HCT116 (cell line): ENCODE results near the gene PRKG1. TPM values are rescaled to one million over a fixed set of nuclear protein-coding genes. Genes with fewer than 3 reads are reported as not detected.

Source experiments
- ATAC-seq: fragments of 200-7000 bp; cut with Tn5 transposase; 2 replicates; pipeline ENCODE4 v1.9.1; 2020; ENCODE audit warnings: mild to moderate bottlenecking, moderate library complexity
- BruUV-seq: library from RNA; stranded (reverse); fragments of 400-500 nt; replicated peaks from 2 replicates; lab custom pipeline; 2021; lab: Mats Ljungman, UMichigan
- CTCF ChIA-PET: fragments of 300-600 bp; sonication (Branson Sonifier 250); formaldehyde crosslinking; loops from one replicate; lab custom pipeline; 2021; ENCODE audit warnings: antibody characterized with exemption; lab: Charles Lee
- POLR2A ChIA-PET: fragments of 300-600, 350-600 bp; sonication (Branson Sonifier 250); formaldehyde crosslinking; loops from one replicate; lab custom pipeline; 2021; ENCODE audit warnings: antibody characterized with exemption; lab: Charles Lee
- RAD21 ChIA-PET, 2 experiments: fragments of 300-600 bp; sonication (Branson Sonifier 250); formaldehyde crosslinking; loops; one replicate each; lab custom pipeline; 2023; ENCODE audit warnings: low total read pairs in 2 of 2; ENCODE audit not compliant: uncharacterized antibody in 2 of 2, unreplicated experiment in 2 of 2, low non-redundant PET in 1 of 2; lab: Charles Lee
- DNase-seq: peaks from one replicate; pipeline ENCODE4 v3.0.0-alpha.2; 2010; ENCODE audit warnings: low read depth, low spot score
- H2AFZ ChIP-seq: fragments of 200-600 bp; shearing (Covaris generic), sonication (generic); 2 replicates; pipeline ENCODE4 v1.6.1; 2017; ENCODE audit warnings: low read depth, mixed run types, mixed read lengths, antibody characterized with exemption, low read length; ENCODE audit not compliant: poor library complexity, severe bottlenecking
- H3K27ac ChIP-seq: 2 replicates; pipeline ENCODE4 v1.5.1; 2012; ENCODE audit warnings: low read depth, low read length
- H3K27me3 ChIP-seq: fragments of 200-600 bp; sonication (generic); 2 replicates; pipeline ENCODE4 v1.6.1; 2016; ENCODE audit warnings: mixed run types, low read length, mixed read lengths; ENCODE audit not compliant: insufficient read depth
- H3K36me3 ChIP-seq, 2 experiments: fragments of 200-500 bp in 1 of 2; fragments of 200-600 bp in 1 of 2; sonication (Bioruptor generic) in 1 of 2; sonication (generic) in 1 of 2; 2 replicates each; pipeline versions ENCODE4 v1.5.1 to v1.6.1; 2014 to 2016; ENCODE audit warnings: low read length in 2 of 2, inconsistent platforms in 1 of 2, mixed read lengths in 1 of 2, mixed run types in 1 of 2; ENCODE audit not compliant: insufficient read depth in 2 of 2, control insufficient read depth in 1 of 2
- H3K4me1 ChIP-seq, 2 experiments: fragments of 200-600 bp in 1 of 2; sonication (generic) in 1 of 2; 2 replicates each; pipeline versions ENCODE4 v1.5.1 to v1.6.1; 2012 to 2017; ENCODE audit warnings: low read length in 2 of 2, inconsistent platforms in 1 of 2, mild to moderate bottlenecking in 1 of 2, mixed read lengths in 1 of 2, mixed run types in 1 of 2, moderate library complexity in 1 of 2; ENCODE audit not compliant: insufficient read depth in 2 of 2, control insufficient read depth in 1 of 2
- H3K4me2 ChIP-seq: fragments of 200-600 bp; sonication (generic); 2 replicates; pipeline ENCODE4 v1.6.1; 2017; ENCODE audit warnings: mixed run types, low read length, mixed read lengths
- H3K4me3 ChIP-seq, 2 experiments: fragments of 200-600 bp in 1 of 2; sonication (generic) in 1 of 2; replicated peaks in 1 of 2; 2 replicates each; pipeline ENCODE4 v1.5.1; 2011 to 2016; ENCODE audit warnings: low read length in 2 of 2, control low read depth in 1 of 2, low read depth in 1 of 2, mild to moderate bottlenecking in 1 of 2, mixed read lengths in 1 of 2, mixed run types in 1 of 2
- H3K79me2 ChIP-seq: fragments of 200-600 bp; sonication (generic); 2 replicates; pipeline ENCODE4 v1.6.1; 2017; ENCODE audit warnings: mild to moderate bottlenecking, mixed run types, low read length, moderate library complexity, mixed read lengths; ENCODE audit not compliant: insufficient read depth
- H3K9ac ChIP-seq: fragments of 200-600 bp; sonication (generic); 2 replicates; pipeline ENCODE4 v1.6.1; 2016; ENCODE audit warnings: low read length, mixed read lengths
- H3K9me2 ChIP-seq: fragments of 200-600 bp; sonication (generic), shearing (Covaris generic); 2 replicates; pipeline ENCODE4 v1.6.1; 2017; ENCODE audit warnings: mixed run types, mild to moderate bottlenecking, moderate library complexity; ENCODE audit not compliant: insufficient read depth
- H3K9me3 ChIP-seq, 2 experiments: fragments of 200-500 bp in 1 of 2; fragments of 200-600 bp in 1 of 2; sonication (Bioruptor generic) in 1 of 2; sonication (generic) in 1 of 2; 2 replicates each; pipeline ENCODE4 v1.6.1; 2014 to 2017; ENCODE audit warnings: low read length in 2 of 2, mixed read lengths in 2 of 2, inconsistent platforms in 1 of 2, low read depth in 1 of 2, mild to moderate bottlenecking in 1 of 2, mixed run types in 1 of 2, moderate library complexity in 1 of 2; ENCODE audit not compliant: control insufficient read depth in 1 of 2, insufficient read depth in 1 of 2
- H4K20me1 ChIP-seq: fragments of 200-600 bp; sonication (generic), shearing (Covaris generic); 2 replicates; pipeline ENCODE4 v1.6.1; 2017; ENCODE audit warnings: mixed run types, mild to moderate bottlenecking, moderate library complexity; ENCODE audit not compliant: insufficient read depth
- EGR1 ChIP-seq: IDR thresholded peaks from 2 replicates; pipeline ENCODE4 v1.6.1; 2012; ENCODE audit warnings: low read depth
- ELF1 ChIP-seq: IDR thresholded peaks from 2 replicates; pipeline ENCODE4 v1.6.1; 2012; ENCODE audit warnings: low read depth, borderline replicate concordance
- EZH2 ChIP-seq: fragments of 200-600 bp; sonication (generic); IDR thresholded peaks from 2 replicates; pipeline ENCODE4 v1.6.1; 2017; ENCODE audit warnings: antibody characterized with exemption, mixed run types
- JUND ChIP-seq: IDR thresholded peaks from 2 replicates; pipeline ENCODE4 v1.6.1; 2012
- RAD21 ChIP-seq: IDR thresholded peaks from 2 replicates; pipeline ENCODE4 v1.6.1; 2012; ENCODE audit warnings: low read depth, mild to moderate bottlenecking
- TCF7L2 ChIP-seq: IDR thresholded peaks from 2 replicates; pipeline ENCODE4 v1.7.0; 2011; ENCODE audit warnings: borderline replicate concordance, inconsistent platforms; ENCODE audit not compliant: insufficient read depth, insufficient read length; ENCODE audit errors: extremely low read depth
- YY1 ChIP-seq: IDR thresholded peaks from 2 replicates; pipeline ENCODE4 v1.6.1; 2011; ENCODE audit warnings: low read length, low read depth, moderate library complexity, mild to moderate bottlenecking; ENCODE audit not compliant: insufficient replicate concordance; ENCODE audit errors: extremely low read depth
- ZFX ChIP-seq: fragments of 450-650 bp; IDR thresholded peaks from 2 replicates; pipeline ENCODE4 v1.6.1; 2017
- intact Hi-C: fragments of 100-400 bp; cut with micrococcal nuclease; formaldehyde crosslinking; loops from 2 replicates; pipeline ENCODE4 v1.10.0; 2022
- total RNA-seq: library from RNA; stranded (reverse); gene quantifications from one replicate; pipeline ENCODE4 v1.2.1, GENCODE V29; 2021; ENCODE audit not compliant: unreplicated experiment
- TF ChIP-seq, protein P1 (sequence below): IDR thresholded peaks from 2 replicates; pipeline ENCODE4 v1.6.1; 2012
- TF ChIP-seq, protein P2 (sequence below): IDR thresholded peaks from 2 replicates; pipeline ENCODE4 v1.6.1; 2011; ENCODE audit warnings: mild to moderate bottlenecking, low read length, moderate library complexity; ENCODE audit not compliant: insufficient replicate concordance; ENCODE audit errors: extremely low read depth
- TF ChIP-seq, protein P3 (sequence below), 3 experiments: fragments of 200-600 bp in 1 of 3; sonication (generic) in 1 of 3; IDR thresholded peaks in 2 of 3; conservative IDR thresholded peaks in 1 of 3; 2 replicates each; pipeline ENCODE4 v1.5.1; 2012 to 2017; ENCODE audit warnings: low read depth in 2 of 3, low read length in 2 of 3, antibody characterized with exemption in 1 of 3, borderline replicate concordance in 1 of 3, control low read depth in 1 of 3, mild to moderate bottlenecking in 1 of 3, mixed read lengths in 1 of 3, mixed run types in 1 of 3, moderate library complexity in 1 of 3; ENCODE audit not compliant: insufficient read depth in 1 of 3

Gene PRKG1
- total RNA-seq, 1 experiment from 2014 or later = 1.4 TPM

DNA sequence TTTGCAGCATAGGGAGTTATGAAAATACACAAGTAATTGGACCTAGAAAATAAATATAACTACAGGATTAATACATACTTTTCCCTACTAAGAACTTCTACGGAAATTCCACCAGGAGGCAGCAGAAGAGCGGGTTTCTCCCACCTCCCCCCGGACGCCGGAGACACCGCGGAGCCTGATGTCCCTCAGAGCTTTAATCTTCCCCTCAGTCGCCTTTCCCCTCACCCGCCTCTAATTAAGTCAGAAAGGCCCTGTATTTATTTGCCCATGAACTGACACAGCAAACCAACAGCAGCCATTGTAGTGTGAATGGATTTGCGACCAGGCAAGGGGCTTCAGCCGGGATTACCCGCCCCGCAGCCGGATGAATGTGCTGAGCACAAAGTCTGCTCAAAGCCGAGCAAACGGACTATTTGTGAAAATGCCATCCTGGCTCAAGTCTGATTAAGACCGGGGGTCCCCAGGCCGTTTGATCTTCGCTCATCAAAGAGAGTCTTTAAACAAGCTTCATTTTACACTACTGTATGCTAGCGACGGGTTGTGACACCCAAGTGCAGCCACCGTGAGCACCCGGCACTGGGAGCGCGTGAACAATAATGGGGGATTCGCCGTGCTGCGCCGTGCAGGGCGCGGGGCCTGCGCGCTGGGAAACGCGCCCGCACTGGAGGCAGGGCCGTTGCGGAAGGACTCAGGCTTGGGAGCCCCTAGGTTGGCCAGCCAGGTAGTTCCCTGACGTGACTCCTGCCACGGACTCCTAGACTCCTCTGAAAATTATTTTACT is 1234.2 kb downstream of the PRKG1 start:
- Histone ChIP-seq H3K4me1 (peaks cover 21 to 41% of the 10 kb centered on the region in 2 experiments; a peak in 3 of 4 replicates), H3K9me2 (no peaks in the 10 kb centered on the region)
- POLR2A ChIA-PET = no interaction called here

More for the DNA sequence above, 1234.2 kb downstream of the PRKG1 start:
- peak overlapping the region; percentile 55 for H3K4me2 ChIP-seq
- H3K9me3 ChIP-seq = no peaks in the 10 kb centered on the region
- H4K20me1 ChIP-seq = no peaks in the 10 kb centered on the region
- H3K4me3 ChIP-seq = no peak overlapping the region
- H3K36me3 ChIP-seq = no peaks in the 10 kb centered on the region
- ATAC-seq = peak; percentile 83
- H3K27ac ChIP-seq = no peak overlapping the region
- no TSS peak for BruUV-seq
- no peaks in the 10 kb centered on the region for H3K27me3 ChIP-seq
- ChIA-PET RAD21 (interaction anchor here (0.6 to 2.0 kb wide), 10 partner anchors 78 to 259 kb away, joined by 3 to 10 read pairs (median 4); no protein-coding TSS in a partner anchor), CTCF (interaction anchor here (0.6 to 4.2 kb wide), 18 partner anchors 9 to 471 kb away, joined by 3 to 60 read pairs (median 3); no protein-coding TSS in a partner anchor)
- no peak for TF ChIP-seq ELF1
- TF ChIP-seq RAD21 = peak; percentile 89
- TF ChIP-seq, protein P1, sequence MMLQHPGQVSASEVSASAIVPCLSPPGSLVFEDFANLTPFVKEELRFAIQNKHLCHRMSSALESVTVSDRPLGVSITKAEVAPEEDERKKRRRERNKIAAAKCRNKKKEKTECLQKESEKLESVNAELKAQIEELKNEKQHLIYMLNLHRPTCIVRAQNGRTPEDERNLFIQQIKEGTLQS = no peak
- no peak for TF ChIP-seq YY1
- peak; percentile 93 for TF ChIP-seq TCF7L2
- TF ChIP-seq, protein P2, sequence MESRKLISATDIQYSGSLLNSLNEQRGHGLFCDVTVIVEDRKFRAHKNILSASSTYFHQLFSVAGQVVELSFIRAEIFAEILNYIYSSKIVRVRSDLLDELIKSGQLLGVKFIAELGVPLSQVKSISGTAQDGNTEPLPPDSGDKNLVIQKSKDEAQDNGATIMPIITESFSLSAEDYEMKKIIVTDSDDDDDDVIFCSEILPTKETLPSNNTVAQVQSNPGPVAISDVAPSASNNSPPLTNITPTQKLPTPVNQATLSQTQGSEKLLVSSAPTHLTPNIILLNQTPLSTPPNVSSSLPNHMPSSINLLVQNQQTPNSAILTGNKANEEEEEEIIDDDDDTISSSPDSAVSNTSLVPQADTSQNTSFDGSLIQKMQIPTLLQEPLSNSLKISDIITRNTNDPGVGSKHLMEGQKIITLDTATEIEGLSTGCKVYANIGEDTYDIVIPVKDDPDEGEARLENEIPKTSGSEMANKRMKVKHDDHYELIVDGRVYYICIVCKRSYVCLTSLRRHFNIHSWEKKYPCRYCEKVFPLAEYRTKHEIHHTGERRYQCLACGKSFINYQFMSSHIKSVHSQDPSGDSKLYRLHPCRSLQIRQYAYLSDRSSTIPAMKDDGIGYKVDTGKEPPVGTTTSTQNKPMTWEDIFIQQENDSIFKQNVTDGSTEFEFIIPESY = no peak
- no peak for TF ChIP-seq EGR1
- TF ChIP-seq, protein P3, sequence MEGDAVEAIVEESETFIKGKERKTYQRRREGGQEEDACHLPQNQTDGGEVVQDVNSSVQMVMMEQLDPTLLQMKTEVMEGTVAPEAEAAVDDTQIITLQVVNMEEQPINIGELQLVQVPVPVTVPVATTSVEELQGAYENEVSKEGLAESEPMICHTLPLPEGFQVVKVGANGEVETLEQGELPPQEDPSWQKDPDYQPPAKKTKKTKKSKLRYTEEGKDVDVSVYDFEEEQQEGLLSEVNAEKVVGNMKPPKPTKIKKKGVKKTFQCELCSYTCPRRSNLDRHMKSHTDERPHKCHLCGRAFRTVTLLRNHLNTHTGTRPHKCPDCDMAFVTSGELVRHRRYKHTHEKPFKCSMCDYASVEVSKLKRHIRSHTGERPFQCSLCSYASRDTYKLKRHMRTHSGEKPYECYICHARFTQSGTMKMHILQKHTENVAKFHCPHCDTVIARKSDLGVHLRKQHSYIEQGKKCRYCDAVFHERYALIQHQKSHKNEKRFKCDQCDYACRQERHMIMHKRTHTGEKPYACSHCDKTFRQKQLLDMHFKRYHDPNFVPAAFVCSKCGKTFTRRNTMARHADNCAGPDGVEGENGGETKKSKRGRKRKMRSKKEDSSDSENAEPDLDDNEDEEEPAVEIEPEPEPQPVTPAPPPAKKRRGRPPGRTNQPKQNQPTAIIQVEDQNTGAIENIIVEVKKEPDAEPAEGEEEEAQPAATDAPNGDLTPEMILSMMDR (IDR thresholded peaks at IDR 0.05 in 2 of 3, conservative IDR thresholded peaks at IDR 0.05 in 1 of 3; ENCODE audit: borderline replicate concordance in 1 of 3, insufficient read depth in 1 of 3, low read depth in 2 of 3, low read length in 2 of 3) = peak; percentile 39 to 83 (median 75)
- TF ChIP-seq JUND = no peak
- TF ChIP-seq EZH2 = no peak
- peak; percentile 55; the same call in 1 of the 2 replicates for TF ChIP-seq ZFX
- H3K79me2 ChIP-seq = peaks cover 7% of the 10 kb centered on the region; the same call in 1 of the 2 replicates
- peak overlapping the region; percentile 84 for H2AFZ ChIP-seq
- no peak overlapping the region for H3K9ac ChIP-seq
- no peak for DNase-seq
- intact Hi-C loops = loop anchor here (1.0 to 2.0 kb wide), 5 partner anchors 181 to 472 kb away; no protein-coding TSS in a partner anchor
